ENCODE measurements around the gene GPR78. TPM values are rescaled to one million over a fixed set of nuclear protein-coding genes. Genes with fewer than 3 reads are reported as not detected.

The GPR78 gene
- total and polyA plus RNA-seq, 2 experiments from 2014 or later: 0.05 TPM; not detected in 1

DNA sequence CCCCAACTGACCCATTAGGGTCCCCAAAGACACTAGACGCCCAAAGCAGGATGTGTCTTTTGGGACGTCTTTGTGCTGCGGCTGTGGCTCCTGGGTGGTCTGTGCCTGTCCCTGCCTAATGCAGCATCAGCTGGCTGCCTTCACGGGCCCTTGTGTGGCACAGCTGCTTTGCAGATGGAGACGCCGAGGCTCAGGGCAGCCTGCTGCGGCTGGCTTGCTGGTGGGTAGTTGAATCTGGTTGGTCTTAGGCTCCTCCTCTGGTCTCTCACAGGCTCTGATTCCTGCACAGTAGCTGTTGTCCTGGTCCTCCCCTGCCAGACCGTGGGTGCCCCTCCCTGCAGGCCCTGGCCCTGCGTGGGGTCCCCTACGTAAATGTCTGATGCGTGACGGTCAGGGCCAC is 20.5 kb downstream of the GPR78 start:
- H3F3A ChIP-seq (ENCODE audit: insufficient read depth): no peaks in the 10 kb centered on the region
- 53 to 58% methylated on average over 12 of the region's 12 CpGs for WGBS, 2 experiments (ENCODE audit: low coverage in 1 of 2, low lambda C conversion rate in 2 of 2, missing lambda C conversion rate in 2 of 2)
- no peaks in the 10 kb centered on the region for H3K36me3 ChIP-seq (ENCODE audit: low read depth)
- H2AFZ ChIP-seq: no peak overlapping the region
- in situ Hi-C loops (cut with MboI): loop anchor here (25.0 kb wide), 1 partner anchor 363 kb away; no protein-coding TSS in a partner anchor
- H3K27me3 ChIP-seq (replicated peaks; ENCODE audit: insufficient read depth): no peaks in the 10 kb centered on the region
- H3K9ac ChIP-seq: no peak overlapping the region
- H3K9me2 ChIP-seq (ENCODE audit: insufficient read depth): no peaks in the 10 kb centered on the region
- no peaks in the 10 kb centered on the region for H3K79me2 ChIP-seq (ENCODE audit: insufficient read depth)
- H3K4me2 ChIP-seq (ENCODE audit: unreplicated experiment): no peak overlapping the region
- H3K27ac ChIP-seq: no peak overlapping the region
- no peaks in the 10 kb centered on the region for H4K20me1 ChIP-seq (ENCODE audit: insufficient read depth)
- DNase-seq: no peak
- no peaks in the 10 kb centered on the region for H3K9me3 ChIP-seq (ENCODE audit: low read depth)
- no peak overlapping the region for H3K4me3 ChIP-seq
- no peak for TF ChIP-seq EZH2 (IDR thresholded peaks at IDR 0.05; ENCODE audit: insufficient read depth, poor library complexity, severe bottlenecking)
- no peak for TF ChIP-seq EZH2phosphoT487 (IDR thresholded peaks at IDR 0.05; ENCODE audit: insufficient read depth, low read depth)
- no peaks in the 10 kb centered on the region for H3K4me1 ChIP-seq (ENCODE audit: insufficient read depth)

- Histone ChIP-seq H3K4me1 (ENCODE audit: insufficient read depth) (no peaks in the 10 kb centered on the region), H3K9me3 (ENCODE audit: low read depth) (no peaks in the 10 kb centered on the region), H3K36me3 (ENCODE audit: low read depth) (no peaks in the 10 kb centered on the region), H3K4me2 (ENCODE audit: unreplicated experiment) (no peak overlapping the region), H3K79me2 (ENCODE audit: insufficient read depth) (no peaks in the 10 kb centered on the region), H3F3A (ENCODE audit: insufficient read depth) (no peaks in the 10 kb centered on the region), H3K9ac (no peak overlapping the region), H2AFZ (no peak overlapping the region), H3K9me2 (ENCODE audit: insufficient read depth) (no peaks in the 10 kb centered on the region), H4K20me1 (ENCODE audit: insufficient read depth) (no peaks in the 10 kb centered on the region), H3K27me3 (replicated peaks; ENCODE audit: insufficient read depth) (no peaks in the 10 kb centered on the region), H3K27ac (no peak overlapping the region), H3K4me3 (no peak overlapping the region)
- 90 to 93% methylated on average over 23 of the region's 23 CpGs for WGBS, 2 experiments (ENCODE audit: low coverage in 1 of 2, low lambda C conversion rate in 2 of 2, missing lambda C conversion rate in 2 of 2)
- in situ Hi-C loops (cut with MboI): loop anchor here (25.0 kb wide), 1 partner anchor 364 kb away; no protein-coding TSS in a partner anchor
- no peak for DNase-seq
- TF ChIP-seq EZH2phosphoT487 (IDR thresholded peaks at IDR 0.05; ENCODE audit: insufficient read depth, low read depth) (no peak), EZH2 (IDR thresholded peaks at IDR 0.05; ENCODE audit: insufficient read depth, poor library complexity, severe bottlenecking) (no peak)
Observed at GRCh38 chr4:8601086-8601485, 20.9 kb downstream of the GPR78 start.

- TF ChIP-seq EZH2 (IDR thresholded peaks at IDR 0.05; ENCODE audit: insufficient read depth, poor library complexity, severe bottlenecking) (no peak), EZH2phosphoT487 (IDR thresholded peaks at IDR 0.05; ENCODE audit: insufficient read depth, low read depth) (no peak)
- H3K9me2 ChIP-seq (ENCODE audit: insufficient read depth): no peaks in the 10 kb centered on the region
- no peaks in the 10 kb centered on the region for H4K20me1 ChIP-seq (ENCODE audit: insufficient read depth)
- in situ Hi-C loops (cut with MboI): loop anchor here (25.0 kb wide), 1 partner anchor 364 kb away; no protein-coding TSS in a partner anchor
- H3K36me3 ChIP-seq (ENCODE audit: low read depth): no peaks in the 10 kb centered on the region
- no peaks in the 10 kb centered on the region for H3K4me1 ChIP-seq (ENCODE audit: insufficient read depth)
- H3K27ac ChIP-seq: no peak overlapping the region
- H2AFZ ChIP-seq: no peak overlapping the region
- DNase-seq: no peak
- WGBS, 2 experiments (ENCODE audit: low coverage in 1 of 2, low lambda C conversion rate in 2 of 2, missing lambda C conversion rate in 2 of 2): 73 to 82% methylated on average over 10 of the region's 10 CpGs
- H3K4me2 ChIP-seq (ENCODE audit: unreplicated experiment): no peak overlapping the region
- no peak overlapping the region for H3K4me3 ChIP-seq
- H3K27me3 ChIP-seq (replicated peaks; ENCODE audit: insufficient read depth): no peaks in the 10 kb centered on the region
- H3F3A ChIP-seq (ENCODE audit: insufficient read depth): no peaks in the 10 kb centered on the region
- no peaks in the 10 kb centered on the region for H3K79me2 ChIP-seq (ENCODE audit: insufficient read depth)
- no peaks in the 10 kb centered on the region for H3K9me3 ChIP-seq (ENCODE audit: low read depth)
- H3K9ac ChIP-seq: no peak overlapping the region
Observed at GRCh38 chr4:8601556-8601955, 21.4 kb downstream of the GPR78 start.

DNA sequence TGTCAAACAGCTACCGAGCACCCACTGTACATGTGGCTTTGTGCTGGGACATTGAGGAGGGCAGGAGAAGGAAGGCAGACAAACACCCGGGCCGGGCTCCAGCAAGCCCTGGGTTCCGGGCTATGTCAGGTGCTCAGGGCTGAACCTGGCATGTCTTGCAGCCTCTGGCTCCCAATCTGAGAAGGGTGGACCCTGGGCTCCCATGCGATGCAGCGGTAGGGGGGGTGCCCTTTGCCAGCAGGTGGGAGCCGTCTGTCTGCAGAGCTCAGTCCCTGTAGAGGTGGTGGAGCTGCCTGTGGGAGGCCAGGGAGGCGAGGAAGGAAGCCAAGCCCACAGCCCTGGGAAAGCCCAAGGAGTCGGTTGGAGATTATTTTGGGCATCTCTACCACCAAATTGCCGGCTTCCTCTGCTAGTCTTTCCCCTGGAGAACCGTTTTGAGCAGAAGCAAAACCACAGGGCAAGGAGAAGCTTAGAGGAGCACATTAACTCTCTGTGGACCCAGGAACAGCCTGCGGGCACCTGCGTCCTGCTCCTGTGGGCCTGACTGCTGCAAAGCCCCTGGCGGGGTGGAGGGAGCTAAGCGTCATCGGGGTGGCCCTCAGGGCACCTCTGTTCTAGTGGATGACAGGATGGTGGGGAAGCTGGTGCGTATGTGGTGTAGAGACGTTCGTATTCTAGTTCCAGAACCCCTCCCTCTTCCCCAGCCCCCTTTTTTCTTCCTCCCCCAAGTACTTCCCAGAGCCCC is 22.7 kb downstream of the GPR78 start:
- H3F3A ChIP-seq (ENCODE audit: insufficient read depth): no peaks in the 10 kb centered on the region
- H3K79me2 ChIP-seq (ENCODE audit: insufficient read depth): no peaks in the 10 kb centered on the region
- H3K9ac ChIP-seq: no peak overlapping the region
- TF ChIP-seq EZH2 (IDR thresholded peaks at IDR 0.05; ENCODE audit: insufficient read depth, poor library complexity, severe bottlenecking): no peak
- no peak for TF ChIP-seq EZH2phosphoT487 (IDR thresholded peaks at IDR 0.05; ENCODE audit: insufficient read depth, low read depth)
- 76 to 77% methylated on average over 16 to 19 of the region's 19 CpGs for WGBS, 2 experiments (ENCODE audit: low coverage in 1 of 2, low lambda C conversion rate in 2 of 2, missing lambda C conversion rate in 2 of 2)
- no peak overlapping the region for H3K4me2 ChIP-seq (ENCODE audit: unreplicated experiment)
- no peak for DNase-seq
- H3K9me2 ChIP-seq (ENCODE audit: insufficient read depth): no peaks in the 10 kb centered on the region
- H3K9me3 ChIP-seq (ENCODE audit: low read depth): no peaks in the 10 kb centered on the region
- no peaks in the 10 kb centered on the region for H4K20me1 ChIP-seq (ENCODE audit: insufficient read depth)
- no peaks in the 10 kb centered on the region for H3K36me3 ChIP-seq (ENCODE audit: low read depth)
- no peaks in the 10 kb centered on the region for H3K27me3 ChIP-seq (replicated peaks; ENCODE audit: insufficient read depth)
- no peak overlapping the region for H3K4me3 ChIP-seq
- in situ Hi-C loops (cut with MboI): loop anchor here (25.0 kb wide), 1 partner anchor 366 kb away; no protein-coding TSS in a partner anchor
- no peak overlapping the region for H3K27ac ChIP-seq
- no peaks in the 10 kb centered on the region for H3K4me1 ChIP-seq (ENCODE audit: insufficient read depth)
- H2AFZ ChIP-seq: no peak overlapping the region
